GM12874 (cell line): ENCODE results near the gene MILR1.

Experiments
- TF ChIP-seq, protein P1 (sequence below): IDR thresholded peaks from 2 replicates; pipeline ENCODE4 v1.5.1; 2011; ENCODE audit warnings: low read depth, mild to moderate bottlenecking, control low read depth, low read length, moderate library complexity; ENCODE audit not compliant: insufficient read depth

Gene MILR1

DNA sequence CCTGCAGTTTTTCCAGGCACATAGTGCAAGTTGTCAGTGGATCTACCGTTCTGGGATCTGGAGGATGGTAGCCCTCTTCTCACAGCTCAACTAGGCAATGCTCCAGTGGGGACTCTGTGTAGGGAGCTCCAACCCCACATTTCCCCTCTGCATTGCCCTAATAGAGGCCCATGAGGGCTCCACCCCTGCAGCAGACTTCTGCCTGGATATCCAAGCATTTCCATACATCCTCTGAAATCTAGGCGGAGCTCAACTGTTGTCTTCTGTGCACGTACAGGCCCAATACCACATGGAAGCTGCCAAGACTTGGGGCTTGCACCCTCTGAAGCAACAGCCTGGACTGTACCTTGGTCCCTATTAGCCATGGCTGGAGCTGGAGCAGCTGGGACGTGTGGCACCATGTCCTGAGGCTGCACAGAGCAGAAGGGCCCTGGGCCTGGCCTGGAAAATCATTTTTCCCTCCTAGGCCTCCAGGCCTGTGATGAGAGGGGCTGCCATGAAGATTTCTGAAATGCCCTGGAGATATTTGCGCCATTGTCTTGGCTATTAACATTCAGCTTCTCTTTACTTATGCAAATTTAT is 10.9 kb upstream of the MILR1 start:
- TF ChIP-seq, protein P1, sequence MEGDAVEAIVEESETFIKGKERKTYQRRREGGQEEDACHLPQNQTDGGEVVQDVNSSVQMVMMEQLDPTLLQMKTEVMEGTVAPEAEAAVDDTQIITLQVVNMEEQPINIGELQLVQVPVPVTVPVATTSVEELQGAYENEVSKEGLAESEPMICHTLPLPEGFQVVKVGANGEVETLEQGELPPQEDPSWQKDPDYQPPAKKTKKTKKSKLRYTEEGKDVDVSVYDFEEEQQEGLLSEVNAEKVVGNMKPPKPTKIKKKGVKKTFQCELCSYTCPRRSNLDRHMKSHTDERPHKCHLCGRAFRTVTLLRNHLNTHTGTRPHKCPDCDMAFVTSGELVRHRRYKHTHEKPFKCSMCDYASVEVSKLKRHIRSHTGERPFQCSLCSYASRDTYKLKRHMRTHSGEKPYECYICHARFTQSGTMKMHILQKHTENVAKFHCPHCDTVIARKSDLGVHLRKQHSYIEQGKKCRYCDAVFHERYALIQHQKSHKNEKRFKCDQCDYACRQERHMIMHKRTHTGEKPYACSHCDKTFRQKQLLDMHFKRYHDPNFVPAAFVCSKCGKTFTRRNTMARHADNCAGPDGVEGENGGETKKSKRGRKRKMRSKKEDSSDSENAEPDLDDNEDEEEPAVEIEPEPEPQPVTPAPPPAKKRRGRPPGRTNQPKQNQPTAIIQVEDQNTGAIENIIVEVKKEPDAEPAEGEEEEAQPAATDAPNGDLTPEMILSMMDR, result no peak

DNA sequence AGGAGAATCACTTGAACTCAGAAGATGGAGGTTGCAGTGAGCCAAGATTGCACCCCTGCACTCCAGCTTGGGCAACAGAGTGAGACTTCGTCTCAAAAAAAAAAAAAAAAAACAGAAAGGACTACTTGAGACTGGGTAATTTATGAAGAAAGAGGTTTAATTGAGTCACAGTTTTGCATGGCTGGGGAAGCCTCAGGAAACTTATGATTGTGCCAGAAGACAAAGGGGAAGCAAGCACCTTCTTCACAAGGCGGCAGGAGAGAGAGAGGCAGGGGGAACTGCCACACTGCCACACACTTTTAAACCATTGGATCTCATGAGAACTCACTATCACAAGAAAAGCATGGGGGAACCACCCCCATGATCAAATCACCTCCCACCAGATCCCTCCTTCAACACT is 9.0 kb upstream of the MILR1 start:
- TF ChIP-seq, protein P1, result no peak

DNA sequence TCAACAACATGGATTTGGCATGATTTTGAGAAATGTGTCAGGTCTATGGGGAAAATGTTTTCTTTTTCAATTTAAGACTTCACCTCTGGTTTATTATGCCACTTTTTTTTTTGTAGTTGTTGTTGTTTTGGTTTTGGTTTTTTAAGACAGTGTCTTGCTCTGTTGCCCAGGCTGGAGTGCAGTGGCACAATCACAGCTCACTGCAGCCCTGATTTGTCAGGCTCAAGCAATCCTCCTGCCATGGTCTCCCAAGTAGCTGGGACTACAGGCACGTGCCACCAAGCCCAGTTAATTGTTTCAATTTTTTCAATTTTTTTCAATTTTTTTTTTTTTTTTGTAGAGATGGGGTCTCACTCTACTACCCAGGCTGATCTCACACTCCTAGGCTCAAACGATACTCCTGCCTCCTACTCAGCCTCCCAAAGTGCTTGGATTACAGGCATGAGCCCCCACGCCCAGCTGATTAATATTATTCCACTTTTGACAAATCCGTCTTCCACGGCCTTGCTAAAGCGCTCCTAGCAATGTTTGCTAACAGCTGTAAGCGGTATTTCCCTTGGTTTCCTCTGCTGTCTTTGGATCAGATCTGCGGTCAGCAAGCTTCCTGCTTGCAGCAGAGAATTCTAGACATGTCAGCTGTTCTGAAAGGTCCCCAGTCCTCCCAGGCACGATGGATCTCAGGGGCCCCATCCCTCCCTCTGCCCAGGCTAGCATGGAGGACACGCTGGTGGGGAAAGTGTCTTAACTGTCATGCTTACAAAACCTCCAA is 7.0 kb upstream of the MILR1 start:
- TF ChIP-seq, protein P1, result no peak

DNA sequence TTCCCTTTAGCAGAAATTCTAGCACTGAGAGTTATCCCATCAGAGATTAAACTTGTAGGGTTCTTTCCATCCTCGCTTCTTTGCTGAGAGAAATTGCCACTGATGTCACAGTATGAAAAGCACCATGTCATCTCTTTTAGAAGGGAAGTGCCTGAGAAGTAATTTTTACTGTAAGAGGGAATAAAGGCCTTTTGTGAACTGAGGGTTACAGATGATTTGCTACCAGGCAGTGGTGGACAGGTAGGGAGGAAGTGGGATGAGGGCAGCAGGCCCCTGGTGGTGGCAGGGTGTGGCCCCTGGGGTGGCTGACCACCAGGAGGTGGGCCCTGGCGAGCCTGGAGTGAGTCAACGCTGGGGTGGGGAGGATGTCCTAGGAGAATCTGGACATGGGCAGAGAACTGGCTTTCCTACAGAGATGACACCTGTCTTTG is 6.4 kb upstream of the MILR1 start:
- TF ChIP-seq, protein P1, result no peak

DNA sequence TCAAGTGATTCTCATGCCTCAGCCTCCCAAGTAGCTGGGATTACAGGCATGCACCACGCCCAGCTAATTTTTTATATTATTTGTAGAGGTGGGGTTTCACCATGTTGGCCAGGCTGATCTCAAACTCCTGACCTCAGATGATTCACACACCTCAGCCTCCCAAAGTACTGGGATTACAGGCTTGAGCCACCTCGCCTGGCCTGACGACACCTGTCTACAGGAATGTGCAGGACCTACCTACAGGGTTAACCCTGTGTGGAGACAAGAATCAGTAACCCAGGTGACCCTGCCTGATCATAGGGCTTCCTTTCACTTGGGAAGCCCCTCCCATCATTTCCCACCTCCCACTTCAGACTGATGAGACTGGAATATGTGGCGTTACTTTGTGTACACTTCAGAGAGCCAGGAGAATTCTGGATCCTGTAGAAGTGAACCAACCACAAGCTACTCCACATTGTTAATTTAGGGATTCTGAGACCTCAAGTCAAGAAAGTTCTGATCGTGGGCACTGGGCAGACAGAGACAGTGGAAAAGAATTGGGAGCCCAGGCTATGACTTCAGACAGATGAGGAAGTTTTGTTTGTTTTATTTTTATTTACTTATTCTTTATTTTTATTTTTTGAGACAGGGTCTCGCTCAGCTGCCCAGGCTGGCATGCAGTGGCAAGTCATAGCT is 5.7 kb upstream of the MILR1 start:
- TF ChIP-seq, protein P1, result no peak

DNA sequence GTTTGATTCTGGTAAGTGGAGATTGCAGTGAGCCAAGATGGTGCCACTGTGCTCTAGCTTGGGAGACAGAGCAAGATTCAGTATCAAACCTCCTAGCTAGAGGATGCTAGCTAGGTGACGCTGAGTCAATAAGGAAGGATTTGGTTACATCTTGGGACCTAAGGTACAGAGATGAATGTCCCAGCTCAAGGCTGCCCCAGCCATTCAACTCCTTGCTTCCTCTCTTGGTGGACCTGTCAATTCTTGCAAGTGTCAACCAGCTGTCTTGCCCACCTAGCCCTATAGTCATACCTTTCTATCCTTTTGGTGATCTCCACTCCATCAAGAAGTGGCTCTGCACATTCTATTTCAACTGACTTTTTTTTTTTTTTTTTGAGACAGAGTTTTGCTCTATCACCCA is 1.4 kb upstream of the MILR1 start:
- TF ChIP-seq, protein P1, result no peak

DNA sequence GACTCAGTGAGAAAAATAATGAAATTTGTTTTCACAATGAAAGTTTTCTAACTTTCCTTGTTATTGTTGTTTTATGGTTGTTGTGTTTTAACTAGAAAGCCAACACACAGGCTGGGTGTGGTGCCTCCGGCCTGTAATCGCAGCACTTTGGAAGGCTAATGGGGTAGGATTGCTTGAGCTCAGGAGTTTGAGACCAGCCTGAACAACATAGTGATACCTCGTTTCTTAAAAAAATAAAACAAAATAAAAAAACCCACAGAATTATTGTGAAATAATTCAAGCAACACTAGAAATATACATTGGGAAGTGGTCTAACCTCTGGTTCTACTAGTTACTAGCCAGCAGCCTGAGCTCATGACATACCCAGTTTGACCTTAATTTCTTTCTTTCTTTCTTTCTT is 630 bp downstream of the MILR1 start:
- TF ChIP-seq, protein P1, result no peak
